ENCODE data around the gene LRRTM4. TPM values are rescaled to one million over a fixed set of nuclear protein-coding genes. Genes with fewer than 3 reads are reported as not detected.

Gene LRRTM4
- total and polyA plus RNA-seq, 2 experiments from 2014 or later: 4.5 to 15.4 TPM

DNA sequence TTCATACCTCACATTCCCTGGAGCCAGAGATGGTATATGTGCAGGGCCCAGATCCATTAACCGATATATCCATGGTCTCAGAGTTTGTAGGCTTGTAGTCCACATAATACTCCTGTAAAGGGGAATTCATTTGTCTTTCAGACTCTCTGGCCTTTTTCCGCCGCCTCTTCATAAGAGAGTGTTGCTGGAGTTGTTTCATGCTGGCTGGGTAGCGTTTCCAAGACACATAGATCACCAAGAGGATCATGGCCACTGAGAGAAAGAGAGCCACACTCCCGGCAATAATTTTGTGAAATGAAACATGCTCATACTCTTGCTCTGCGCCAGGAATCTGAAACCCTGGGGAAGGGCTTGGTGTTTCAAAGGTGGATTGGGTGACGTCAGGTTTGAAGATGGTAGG lies 3.9 kb downstream of the LRRTM4 start:
- H2AFZ ChIP-seq: no peak overlapping the region
- no peaks in the 10 kb centered on the region for H3K9me2 ChIP-seq (ENCODE audit: insufficient read depth)
- H3K27ac Mint-ChIP-seq: peak overlapping the region; percentile 66
- peaks cover 51% of the 10 kb centered on the region for H3K79me2 ChIP-seq (replicated peaks; ENCODE audit: insufficient read depth)
- no peaks in the 10 kb centered on the region for H3K9me3 Mint-ChIP-seq
- TF ChIP-seq NANOG (IDR thresholded peaks at IDR 0.05; ENCODE audit: borderline replicate concordance) (no peak), CTCF (conservative IDR thresholded peaks at IDR 0.05; ENCODE audit: low read depth in 2 of 2) (no peak), EZH2 (IDR thresholded peaks at IDR 0.05; ENCODE audit: low read depth, unreplicated experiment) (no peak), EZH2phosphoT487 (IDR thresholded peaks at IDR 0.05; ENCODE audit: unreplicated experiment) (no peak), REST (IDR thresholded peaks at IDR 0.05; ENCODE audit: unreplicated experiment) (no peak), POLR2AphosphoS5 (IDR thresholded peaks at IDR 0.05; ENCODE audit: low read depth) (no peak), ZNF331 (CRISPR knock-in tag; IDR thresholded peaks at IDR 0.05; ENCODE audit: low read depth) (no peak)
- TF ChIP-seq, protein P1, sequence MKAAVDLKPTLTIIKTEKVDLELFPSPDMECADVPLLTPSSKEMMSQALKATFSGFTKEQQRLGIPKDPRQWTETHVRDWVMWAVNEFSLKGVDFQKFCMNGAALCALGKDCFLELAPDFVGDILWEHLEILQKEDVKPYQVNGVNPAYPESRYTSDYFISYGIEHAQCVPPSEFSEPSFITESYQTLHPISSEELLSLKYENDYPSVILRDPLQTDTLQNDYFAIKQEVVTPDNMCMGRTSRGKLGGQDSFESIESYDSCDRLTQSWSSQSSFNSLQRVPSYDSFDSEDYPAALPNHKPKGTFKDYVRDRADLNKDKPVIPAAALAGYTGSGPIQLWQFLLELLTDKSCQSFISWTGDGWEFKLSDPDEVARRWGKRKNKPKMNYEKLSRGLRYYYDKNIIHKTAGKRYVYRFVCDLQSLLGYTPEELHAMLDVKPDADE (IDR thresholded peaks at IDR 0.05): no peak
- TF ChIP-seq, protein P2, sequence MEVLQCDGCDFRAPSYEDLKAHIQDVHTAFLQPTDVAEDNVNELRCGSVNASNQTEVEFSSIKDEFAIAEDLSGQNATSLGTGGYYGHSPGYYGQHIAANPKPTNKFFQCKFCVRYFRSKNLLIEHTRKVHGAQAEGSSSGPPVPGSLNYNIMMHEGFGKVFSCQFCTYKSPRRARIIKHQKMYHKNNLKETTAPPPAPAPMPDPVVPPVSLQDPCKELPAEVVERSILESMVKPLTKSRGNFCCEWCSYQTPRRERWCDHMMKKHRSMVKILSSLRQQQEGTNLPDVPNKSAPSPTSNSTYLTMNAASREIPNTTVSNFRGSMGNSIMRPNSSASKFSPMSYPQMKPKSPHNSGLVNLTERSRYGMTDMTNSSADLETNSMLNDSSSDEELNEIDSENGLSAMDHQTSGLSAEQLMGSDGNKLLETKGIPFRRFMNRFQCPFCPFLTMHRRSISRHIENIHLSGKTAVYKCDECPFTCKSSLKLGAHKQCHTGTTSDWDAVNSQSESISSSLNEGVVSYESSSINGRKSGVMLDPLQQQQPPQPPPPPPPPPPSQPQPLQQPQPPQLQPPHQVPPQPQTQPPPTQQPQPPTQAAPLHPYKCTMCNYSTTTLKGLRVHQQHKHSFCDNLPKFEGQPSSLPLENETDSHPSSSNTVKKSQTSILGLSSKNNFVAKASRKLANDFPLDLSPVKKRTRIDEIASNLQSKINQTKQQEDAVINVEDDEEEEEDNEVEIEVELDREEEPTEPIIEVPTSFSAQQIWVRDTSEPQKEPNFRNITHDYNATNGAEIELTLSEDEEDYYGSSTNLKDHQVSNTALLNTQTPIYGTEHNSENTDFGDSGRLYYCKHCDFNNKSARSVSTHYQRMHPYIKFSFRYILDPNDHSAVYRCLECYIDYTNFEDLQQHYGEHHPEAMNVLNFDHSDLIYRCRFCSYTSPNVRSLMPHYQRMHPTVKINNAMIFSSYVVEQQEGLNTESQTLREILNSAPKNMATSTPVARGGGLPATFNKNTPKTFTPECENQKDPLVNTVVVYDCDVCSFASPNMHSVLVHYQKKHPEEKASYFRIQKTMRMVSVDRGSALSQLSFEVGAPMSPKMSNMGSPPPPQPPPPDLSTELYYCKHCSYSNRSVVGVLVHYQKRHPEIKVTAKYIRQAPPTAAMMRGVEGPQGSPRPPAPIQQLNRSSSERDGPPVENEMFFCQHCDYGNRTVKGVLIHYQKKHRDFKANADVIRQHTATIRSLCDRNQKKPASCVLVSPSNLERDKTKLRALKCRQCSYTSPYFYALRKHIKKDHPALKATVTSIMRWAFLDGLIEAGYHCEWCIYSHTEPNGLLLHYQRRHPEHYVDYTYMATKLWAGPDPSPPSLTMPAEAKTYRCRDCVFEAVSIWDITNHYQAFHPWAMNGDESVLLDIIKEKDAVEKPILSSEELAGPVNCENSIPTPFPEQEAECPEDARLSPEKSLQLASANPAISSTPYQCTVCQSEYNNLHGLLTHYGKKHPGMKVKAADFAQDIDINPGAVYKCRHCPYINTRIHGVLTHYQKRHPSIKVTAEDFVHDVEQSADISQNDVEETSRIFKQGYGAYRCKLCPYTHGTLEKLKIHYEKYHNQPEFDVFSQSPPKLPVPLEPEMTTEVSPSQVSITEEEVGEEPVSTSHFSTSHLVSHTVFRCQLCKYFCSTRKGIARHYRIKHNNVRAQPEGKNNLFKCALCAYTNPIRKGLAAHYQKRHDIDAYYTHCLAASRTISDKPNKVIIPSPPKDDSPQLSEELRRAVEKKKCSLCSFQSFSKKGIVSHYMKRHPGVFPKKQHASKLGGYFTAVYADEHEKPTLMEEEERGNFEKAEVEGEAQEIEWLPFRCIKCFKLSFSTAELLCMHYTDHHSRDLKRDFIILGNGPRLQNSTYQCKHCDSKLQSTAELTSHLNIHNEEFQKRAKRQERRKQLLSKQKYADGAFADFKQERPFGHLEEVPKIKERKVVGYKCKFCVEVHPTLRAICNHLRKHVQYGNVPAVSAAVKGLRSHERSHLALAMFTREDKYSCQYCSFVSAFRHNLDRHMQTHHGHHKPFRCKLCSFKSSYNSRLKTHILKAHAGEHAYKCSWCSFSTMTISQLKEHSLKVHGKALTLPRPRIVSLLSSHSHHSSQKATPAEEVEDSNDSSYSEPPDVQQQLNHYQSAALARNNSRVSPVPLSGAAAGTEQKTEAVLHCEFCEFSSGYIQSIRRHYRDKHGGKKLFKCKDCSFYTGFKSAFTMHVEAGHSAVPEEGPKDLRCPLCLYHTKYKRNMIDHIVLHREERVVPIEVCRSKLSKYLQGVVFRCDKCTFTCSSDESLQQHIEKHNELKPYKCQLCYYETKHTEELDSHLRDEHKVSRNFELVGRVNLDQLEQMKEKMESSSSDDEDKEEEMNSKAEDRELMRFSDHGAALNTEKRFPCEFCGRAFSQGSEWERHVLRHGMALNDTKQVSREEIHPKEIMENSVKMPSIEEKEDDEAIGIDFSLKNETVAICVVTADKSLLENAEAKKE (CRISPR knock-in tag; IDR thresholded peaks at IDR 0.05): no peak
- H3K4me2 ChIP-seq: no peak overlapping the region
- no peak overlapping the region for H3K4me3 Mint-ChIP-seq
- peaks cover 53% of the 10 kb centered on the region for H3K4me1 Mint-ChIP-seq
- no peak for DNase-seq (ENCODE audit: low spot score)
- H3K36me3 Mint-ChIP-seq (ENCODE audit: low read depth): peaks cover 28% of the 10 kb centered on the region
- no peak overlapping the region for H3K4me3 ChIP-seq
- H3K27me3 Mint-ChIP-seq (ENCODE audit: insufficient read depth, low read depth, poor library complexity): no peaks in the 10 kb centered on the region
- H3K27me3 ChIP-seq (ENCODE audit: insufficient read depth): no peaks in the 10 kb centered on the region
- H3K27ac ChIP-seq (ENCODE audit: low read depth): no peak overlapping the region
- H4K20me1 ChIP-seq (replicated peaks; ENCODE audit: insufficient read depth): no peaks in the 10 kb centered on the region
- H3K36me3 ChIP-seq (ENCODE audit: insufficient read depth): no peaks in the 10 kb centered on the region
- 0 out of 2 replicates have a peak, but pooled peaks cover 3% of the 10 kb centered on the region for H3F3A ChIP-seq (replicated peaks; ENCODE audit: low read depth)
- ATAC-seq: no peak
- H3K4me1 ChIP-seq (ENCODE audit: insufficient read depth): peaks cover 25% of the 10 kb centered on the region
